Measurements from ENCODE around the gene EPO.
"Not testable (repeated sequence)": the region's sequence is repeated elsewhere in the genome, so short reads cannot be mapped to it uniquely, and the experiment has no call there.

The EPO gene

GRCh38 chr7:100705753-100706671, 14.3 kb upstream of the EPO start, which contains the start of gene POP7:
Gene POP7 (plus strand): TSS chr7:100706121. CDS start chr7:100706831, 710 bp downstream.
- DNase-seq = peak; percentile 97

- DNase-seq = no peak
Measured at GRCh38 chr7:100706672-100707311, 13.5 kb upstream of the EPO start.

- no peak for DNase-seq
Measured at GRCh38 chr7:100708395-100708794, 11.9 kb upstream of the EPO start.

GRCh38 chr7:100710452-100710851, 9.8 kb upstream of the EPO start:
- DNase-seq = no peak

GRCh38 chr7:100711369-100711768, 8.9 kb upstream of the EPO start:
- no peak for DNase-seq

- DNase-seq = no peak
Measured at GRCh38 chr7:100714725-100715124, 5.5 kb upstream of the EPO start.

GRCh38 chr7:100717073-100717472, 3.2 kb upstream of the EPO start:
- DNase-seq = not testable (repeated sequence)

GRCh38 chr7:100719523-100720278, 567 bp upstream of the EPO start:
- no peak for DNase-seq

- DNase-seq = no peak
Measured at GRCh38 chr7:100720671-100721504, 620 bp downstream of the EPO start.

GRCh38 chr7:100721505-100721812, 1.2 kb downstream of the EPO start:
- no peak for DNase-seq

GRCh38 chr7:100722480-100723212, 2.4 kb downstream of the EPO start:
- DNase-seq = no peak

GRCh38 chr7:100723732-100724275, 3.5 kb downstream of the EPO start:
- DNase-seq = no peak

GRCh38 chr7:100724364-100724763, 4.1 kb downstream of the EPO start:
- not testable (repeated sequence) for DNase-seq

- DNase-seq = no peak
Measured at GRCh38 chr7:100726996-100727761, 6.9 kb downstream of the EPO start.

- no peak for DNase-seq
Measured at GRCh38 chr7:100728196-100728595, 7.9 kb downstream of the EPO start.

GRCh38 chr7:100730136-100730800, 10.0 kb downstream of the EPO start:
- DNase-seq = no peak

- no peak for DNase-seq
Measured at GRCh38 chr7:100731937-100732636, 11.8 kb downstream of the EPO start.

- no peak for DNase-seq
Measured at GRCh38 chr7:100735730-100736129, 15.5 kb downstream of the EPO start.

GRCh38 chr7:100736671-100737070, 16.4 kb downstream of the EPO start:
- no peak for DNase-seq

- DNase-seq = no peak
Measured at GRCh38 chr7:100739934-100740333, 19.7 kb downstream of the EPO start.
